Stimulated activated CD8-positive, alpha-beta memory T cell treated with anti-CD3 and anti-CD28 coated beads, Interleukin-12 subunit alpha, Interleukin-12 subunit beta, amount 100 ng/mL, for 24 hours (primary cell): ENCODE measurements around the gene CEP78.
"Not testable (repeated sequence)": the region's sequence is repeated elsewhere in the genome, so short reads cannot be mapped to it uniquely, and the experiment has no call there.

Source experiments
- DNase-seq: peaks from one replicate; pipeline ENCODE4 v3.0.0-alpha.2; 2020; ENCODE audit errors: extremely low read depth

The CEP78 gene, protein sequence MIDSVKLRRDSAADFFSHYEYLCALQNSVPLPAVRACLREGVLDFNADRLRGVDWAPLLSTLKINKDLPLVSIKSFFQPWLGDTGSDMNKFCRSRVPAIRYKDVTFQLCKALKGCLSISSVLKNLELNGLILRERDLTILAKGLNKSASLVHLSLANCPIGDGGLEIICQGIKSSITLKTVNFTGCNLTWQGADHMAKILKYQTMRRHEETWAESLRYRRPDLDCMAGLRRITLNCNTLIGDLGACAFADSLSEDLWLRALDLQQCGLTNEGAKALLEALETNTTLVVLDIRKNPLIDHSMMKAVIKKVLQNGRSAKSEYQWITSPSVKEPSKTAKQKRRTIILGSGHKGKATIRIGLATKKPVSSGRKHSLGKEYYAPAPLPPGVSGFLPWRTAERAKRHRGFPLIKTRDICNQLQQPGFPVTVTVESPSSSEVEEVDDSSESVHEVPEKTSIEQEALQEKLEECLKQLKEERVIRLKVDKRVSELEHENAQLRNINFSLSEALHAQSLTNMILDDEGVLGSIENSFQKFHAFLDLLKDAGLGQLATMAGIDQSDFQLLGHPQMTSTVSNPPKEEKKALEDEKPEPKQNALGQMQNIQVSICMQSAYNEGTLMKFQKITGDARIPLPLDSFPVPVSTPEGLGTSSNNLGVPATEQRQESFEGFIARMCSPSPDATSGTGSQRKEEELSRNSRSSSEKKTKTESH

DNA sequence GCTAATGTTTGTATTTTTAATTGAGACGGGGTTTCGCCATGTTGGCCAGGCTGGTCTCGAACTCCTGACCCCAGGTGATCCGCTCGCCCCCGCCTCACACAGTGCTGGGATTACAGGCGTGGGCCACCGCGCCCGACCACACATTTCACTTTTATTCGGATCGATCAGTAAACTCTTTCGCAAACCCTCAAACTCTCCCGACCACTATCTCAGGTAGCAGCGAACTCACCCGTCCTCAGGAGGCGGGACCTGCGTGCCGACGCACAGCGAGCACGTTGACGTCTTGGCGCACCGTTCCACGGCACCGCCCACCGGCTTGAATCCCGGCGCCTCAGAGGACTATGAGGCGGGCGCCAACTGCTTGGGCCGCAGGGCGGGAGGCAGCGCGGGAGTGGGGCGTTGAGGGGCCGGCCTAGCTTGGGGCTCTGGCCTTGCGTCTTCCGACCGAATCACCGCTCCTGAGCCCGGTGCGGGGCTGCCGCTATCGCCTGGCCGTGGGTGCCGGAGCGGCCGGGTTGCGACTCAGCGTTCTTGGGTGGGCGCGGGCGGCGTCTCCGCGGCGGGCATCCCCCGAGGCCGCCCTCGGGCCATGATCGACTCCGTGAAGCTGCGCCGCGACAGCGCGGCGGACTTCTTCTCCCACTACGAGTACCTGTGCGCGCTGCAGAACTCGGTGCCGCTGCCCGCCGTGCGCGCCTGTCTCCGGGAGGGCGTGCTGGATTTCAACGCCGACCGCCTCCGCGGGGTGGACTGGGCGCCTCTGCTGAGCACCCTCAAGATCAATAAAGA is at the start of gene CEP78:
Gene CEP78 (plus strand): TSS at position 314 of the 789 bp plus-strand sequence. CDS start 276 bp downstream, at position 590.
- DNase-seq: peak; percentile 79

DNA sequence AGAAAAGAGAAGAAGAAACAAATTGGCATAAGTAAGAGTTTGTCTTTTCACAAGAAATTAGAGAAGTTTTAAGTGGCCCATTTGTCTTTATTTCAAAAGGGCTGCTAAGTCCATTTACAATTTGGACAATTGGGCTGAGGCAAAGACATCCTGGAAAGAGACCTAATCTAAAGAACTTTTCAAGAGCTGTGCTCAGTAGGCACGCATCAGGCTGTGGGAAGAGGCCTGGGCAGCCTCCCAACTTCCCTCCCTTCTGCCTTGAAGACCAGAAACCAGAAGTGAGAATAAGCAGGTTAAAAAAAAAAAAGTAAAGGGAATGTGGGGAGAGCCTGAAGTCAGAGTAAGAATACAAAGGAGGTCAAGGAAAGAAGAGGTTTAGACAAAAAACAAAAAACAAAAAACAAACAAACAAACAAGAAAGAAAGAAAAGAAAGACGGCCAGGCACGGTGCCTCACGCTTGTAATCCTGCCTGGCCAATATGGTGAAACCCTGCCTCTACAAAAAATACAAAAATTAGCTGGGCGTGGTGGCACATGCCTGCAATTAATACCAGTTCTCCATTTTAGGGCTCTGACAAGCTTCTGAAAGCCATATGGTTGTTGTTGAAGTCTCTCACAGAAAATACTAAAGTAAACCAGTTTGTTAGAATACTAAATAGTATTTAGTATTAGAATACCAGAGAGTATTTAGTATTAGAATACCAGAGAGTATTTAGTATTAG is 48.0 kb upstream of the CEP78 start:
- no peak for DNase-seq

DNA sequence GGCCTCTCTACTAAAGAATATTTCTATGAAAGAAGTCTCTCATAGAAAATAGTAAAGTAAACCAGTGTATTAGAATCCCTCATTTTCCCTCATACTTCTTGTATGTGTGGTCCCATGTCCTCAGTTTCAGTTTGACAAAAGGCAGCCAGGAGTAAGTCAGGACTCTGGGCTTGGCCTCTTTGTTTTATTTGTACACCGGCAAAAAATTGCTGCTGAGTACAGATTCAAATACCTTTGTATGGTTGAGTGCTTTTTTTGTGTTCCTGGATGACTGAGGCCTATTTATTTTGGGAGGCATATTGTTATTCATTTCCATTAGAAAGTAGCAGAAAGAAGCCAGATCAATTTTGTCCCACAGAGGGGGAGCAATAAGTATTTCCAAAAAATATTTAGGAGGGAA is 47.3 kb upstream of the CEP78 start:
- no peak for DNase-seq

DNA sequence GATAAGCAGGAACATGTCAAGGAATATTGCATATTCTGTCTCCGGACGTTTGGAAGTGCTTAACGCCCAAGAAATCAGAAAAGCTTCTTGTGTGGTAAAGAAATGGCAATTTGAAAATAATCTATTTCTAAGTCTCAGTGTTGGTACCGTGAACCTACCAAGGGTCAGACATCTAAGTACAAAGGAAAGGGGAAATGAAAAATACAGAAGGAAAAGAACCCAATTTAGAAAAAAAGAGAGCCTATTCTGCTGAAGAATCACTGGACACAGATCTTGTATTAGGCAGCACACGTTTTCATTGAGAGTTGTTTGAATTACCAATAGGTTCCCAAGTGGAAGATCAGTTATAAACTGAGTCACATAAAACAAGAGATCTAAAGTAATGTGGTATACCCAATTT is 46.9 kb upstream of the CEP78 start:
- no peak for DNase-seq

DNA sequence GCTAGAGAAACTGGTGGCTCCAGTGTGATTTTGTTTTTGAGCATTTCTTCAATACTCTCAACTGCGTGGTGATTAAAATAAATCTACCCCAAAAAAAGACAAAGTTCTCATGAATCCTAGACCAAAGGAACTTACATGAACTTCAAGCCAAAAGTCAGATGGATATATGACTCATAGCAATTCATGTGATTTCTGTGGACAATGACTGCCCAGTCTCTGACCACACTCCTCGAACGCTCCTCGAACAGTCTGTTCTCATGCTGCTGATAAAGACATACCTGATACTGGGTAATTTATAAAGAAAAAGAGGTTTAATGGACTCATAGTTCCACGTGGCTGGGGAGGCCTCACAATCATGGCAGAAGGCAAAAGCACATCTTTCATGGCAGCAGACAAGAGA is 46.4 kb upstream of the CEP78 start:
- DNase-seq: no peak

DNA sequence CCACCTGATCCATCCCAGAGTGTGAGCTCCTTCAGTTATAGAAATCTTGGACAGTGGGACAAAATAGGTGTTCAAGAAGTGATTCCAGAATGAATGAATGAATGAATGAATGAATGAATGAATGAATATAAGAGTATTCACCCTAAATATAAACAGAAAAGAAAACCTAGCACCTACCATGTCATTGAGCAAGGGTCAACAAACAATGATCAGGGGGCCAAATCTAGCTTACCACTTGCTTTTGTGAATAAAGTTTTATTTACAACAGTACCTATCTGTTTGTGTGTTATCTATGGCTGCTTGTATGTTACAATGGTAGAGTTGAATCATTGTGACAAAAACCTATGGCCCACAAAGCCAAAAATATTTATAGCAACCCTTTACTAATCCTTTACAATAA is 43.9 kb upstream of the CEP78 start:
- DNase-seq: no peak

DNA sequence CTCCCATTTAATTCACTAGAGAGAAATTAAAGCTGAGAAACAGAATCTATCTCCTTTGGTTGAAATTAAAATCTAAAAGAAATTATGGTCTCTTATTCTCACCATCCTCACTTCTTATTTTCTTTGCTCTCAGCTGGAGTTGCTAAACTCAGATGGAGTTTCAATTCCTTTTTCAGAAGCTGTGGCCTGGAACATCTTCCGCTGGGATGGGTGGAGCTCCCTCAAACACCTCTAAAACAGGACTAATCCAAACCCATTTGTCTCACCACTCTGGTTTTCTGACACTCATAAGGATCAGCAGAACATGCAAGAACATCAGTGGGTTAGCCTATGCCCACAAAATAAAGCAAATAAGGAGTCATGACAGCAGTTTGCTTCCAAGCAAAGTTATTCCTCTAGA is 39.6 kb upstream of the CEP78 start:
- no peak for DNase-seq

DNA sequence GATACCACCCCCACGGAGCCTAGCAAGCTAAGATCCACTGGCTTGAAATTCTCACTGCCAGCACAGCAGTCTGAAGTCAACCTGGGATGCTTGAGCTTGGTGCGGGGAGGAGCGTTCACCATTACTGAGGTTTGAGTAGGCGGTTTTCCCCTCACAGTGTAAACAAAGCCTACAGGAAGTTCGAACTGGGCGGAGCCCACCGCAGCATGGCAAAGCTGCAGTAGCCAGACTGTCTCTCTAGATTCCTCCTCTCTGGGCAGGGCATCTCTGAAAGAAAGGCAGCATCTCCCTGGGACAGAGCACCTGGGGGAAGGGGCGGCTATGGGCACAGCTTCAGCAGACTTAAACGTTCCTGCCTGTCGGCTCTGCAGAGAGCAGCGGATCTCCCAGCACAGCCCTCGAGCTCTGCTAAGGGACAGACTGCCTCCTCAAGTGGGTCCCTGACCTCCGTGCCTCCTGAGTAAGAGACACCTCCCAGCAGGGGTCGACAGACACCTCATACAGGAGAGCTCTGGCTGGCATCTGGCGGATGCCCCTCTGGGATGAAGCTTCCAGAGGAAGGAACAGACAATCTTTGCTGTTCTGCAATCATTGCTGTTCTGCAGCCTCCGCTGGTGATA is 34.6 kb upstream of the CEP78 start:
- DNase-seq: peak; percentile 1

DNA sequence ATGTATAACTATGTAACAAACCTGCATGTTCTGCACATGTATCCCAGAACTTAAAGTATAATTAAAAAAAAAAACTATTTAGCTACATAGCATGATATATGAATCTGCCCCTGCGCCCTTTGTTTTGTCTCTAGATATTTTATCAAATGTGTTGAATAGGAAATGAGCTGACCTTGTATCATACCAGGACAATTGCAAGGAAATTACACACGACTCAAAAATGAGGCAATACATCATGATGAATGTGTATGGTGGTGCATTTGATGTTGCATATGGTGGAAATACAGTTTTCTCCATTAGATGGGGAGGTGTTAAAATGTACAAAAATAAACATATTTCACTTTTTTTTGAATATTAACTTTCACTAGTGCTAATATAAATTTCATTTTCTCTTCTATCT is 28.6 kb upstream of the CEP78 start:
- DNase-seq: no peak

DNA sequence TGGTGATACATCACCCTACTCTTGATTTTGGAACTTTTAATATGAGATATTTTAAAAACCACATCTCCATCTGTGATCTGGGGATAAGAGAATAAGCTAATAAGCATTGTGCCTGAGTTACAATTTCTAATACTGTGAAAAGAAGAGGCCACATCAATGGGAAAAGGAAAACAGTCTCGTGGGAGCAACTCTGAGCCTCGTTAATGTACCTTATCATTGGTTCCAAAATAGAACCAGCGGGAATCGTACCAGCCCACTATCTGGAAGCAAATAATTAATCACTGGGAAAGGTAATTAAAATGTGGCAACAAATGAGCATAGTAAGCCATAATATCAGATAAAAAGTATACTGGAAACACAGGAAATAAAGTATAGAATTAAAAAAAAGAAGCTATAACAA is 28.0 kb upstream of the CEP78 start:
- DNase-seq: no peak

DNA sequence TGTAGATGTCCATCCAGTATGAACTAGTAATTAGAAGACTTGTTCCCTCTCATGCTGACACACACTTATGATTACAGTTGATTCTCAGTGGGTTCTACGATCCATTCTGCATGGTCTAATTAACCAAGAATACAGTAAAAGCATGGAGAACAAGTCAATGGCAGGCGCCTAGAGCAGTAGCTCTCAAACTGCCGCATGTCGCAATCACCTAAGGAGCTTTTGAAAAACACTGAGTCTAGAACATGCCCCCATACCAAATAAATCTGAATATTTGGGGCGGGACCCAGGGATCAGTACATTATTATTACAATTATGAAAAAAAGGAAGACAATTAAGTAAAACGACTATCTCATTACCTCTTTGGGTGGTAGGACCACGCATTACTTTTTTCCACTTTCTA is 26.7 kb upstream of the CEP78 start:
- no peak for DNase-seq

DNA sequence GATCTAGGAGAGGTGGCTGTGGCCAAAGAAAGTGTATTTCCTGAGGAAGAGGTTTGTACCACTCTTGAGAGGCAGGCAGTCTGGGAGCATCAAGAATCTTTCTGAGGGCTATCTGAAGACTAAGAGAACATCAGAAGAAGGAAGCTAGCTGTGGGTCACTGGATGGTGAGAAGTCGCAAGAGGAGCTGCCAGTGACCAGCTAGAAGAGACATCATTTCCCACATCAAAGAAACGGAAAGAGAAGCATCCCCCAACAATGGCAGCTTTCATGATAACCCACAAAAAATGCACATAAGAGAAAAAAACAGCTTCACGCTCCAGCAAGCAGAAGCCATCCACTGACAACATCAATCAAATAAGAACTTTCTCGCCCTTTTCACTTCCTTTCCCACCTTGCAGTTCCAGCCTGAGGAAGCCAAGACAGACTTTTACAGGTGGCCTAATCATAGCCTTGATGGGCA is 25.0 kb upstream of the CEP78 start:
- no peak for DNase-seq

DNA sequence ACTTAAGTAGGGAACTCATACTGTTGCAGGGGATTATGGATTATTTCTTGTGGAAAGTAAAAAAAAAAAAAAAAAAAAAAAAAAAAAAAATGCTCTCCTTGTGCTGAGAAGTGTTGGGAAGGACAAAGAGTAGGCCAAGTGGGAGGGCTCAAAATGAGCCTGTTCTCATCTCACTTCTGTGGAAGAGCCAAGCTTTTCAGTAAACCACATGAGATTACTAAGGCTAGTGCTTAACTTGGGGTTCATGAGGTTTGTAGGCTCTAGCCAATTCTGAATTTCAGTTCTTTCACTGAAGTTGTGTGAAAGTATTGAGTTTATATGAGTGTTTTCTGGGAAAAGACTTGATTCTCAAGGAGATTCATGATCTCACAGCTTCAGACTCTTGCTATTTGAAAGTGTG is 23.0 kb upstream of the CEP78 start:
- no peak for DNase-seq

DNA sequence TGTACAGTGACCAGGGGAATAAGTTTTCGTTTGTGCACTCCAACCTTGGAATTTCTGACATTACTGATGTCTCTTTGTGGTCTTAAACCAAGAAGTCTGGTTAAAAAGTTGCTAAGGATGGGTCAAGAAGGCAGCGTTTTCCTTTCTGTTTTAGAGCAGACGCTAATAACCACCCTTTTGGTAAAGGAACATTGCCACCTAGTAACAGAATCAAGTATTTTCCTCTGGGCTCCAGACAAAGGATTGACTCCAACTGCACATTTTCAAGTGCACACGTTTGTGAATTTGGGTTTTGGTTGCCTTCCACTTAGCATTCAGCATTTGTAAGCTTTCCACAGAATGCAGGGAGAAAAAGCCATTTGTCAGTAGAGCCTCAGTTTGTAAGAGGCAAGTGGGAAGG is 22.2 kb upstream of the CEP78 start:
- no peak for DNase-seq

DNA sequence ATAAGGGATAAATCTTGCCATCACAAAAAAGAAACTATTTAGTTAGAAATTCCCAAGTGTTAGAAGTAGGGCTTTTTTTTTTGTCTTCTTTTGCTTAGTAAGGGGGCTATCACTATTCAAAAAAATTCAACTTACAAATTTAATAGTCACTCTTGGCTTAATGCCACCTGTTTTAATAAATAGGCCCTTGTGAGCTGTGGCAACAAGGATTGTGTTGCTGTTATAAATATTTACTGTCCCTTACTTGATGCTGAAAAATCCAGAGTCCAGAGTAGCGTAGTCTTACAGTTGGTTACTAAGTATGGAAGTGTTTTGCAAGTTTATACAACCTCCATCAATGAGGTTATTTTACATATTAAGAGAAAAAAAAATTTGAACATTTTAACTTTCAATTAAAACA is 21.4 kb upstream of the CEP78 start:
- no peak for DNase-seq

DNA sequence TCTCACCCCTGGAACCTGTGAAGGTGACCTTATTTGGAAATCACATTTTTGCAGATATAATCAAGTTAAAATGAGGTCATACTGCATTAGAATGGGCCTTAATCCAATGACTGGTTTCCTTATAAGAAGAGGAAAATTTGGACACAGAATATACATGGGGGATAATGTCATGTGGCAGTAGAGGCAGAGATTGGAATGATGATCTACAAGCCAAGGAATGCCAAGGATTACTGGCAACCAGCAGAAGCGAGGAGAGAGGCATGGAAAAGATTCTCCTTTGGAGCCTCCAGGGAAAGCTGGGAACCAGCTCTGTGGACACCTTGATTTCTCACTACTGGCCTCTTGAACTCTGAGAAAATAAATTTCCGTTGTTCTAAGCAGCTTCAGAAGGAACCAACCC is 20.2 kb upstream of the CEP78 start:
- no peak for DNase-seq

DNA sequence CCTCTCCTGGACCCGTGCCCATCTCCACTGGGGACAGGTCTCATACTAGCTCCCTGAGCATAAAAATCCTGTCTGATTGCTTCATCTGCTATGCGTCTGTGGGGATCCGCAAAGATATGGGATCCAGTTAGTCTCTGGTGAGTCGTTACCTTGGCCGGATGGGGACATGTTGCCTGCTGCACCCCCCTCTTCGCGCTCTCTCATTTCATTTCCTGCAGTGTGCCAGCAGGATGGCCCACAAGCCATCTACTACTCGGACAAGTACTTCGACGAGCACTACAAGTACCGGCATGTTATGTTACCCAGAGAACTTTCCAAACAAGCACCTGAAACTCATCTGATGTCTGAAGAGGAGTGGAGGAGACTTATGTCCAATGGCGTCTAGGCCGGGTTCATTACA is 17.0 kb upstream of the CEP78 start:
- no peak for DNase-seq

DNA sequence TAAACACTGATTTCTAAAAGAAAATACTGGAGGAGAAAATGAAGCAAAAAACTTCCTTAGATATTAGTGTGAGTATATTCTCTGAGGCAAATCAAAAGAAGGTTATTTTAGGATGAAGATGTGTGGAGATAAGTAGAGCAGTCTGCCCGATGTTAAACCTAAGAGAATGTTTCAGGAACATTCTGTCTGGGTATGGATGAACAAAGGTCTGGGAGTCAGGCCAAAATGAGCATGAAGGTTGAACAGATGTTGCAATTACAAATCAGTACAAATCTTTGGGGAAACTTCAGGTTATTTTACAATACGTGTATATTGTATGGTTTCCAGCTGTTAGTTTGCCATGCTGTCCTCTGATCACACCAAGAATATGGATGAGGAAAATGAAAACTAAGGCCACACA is 14.4 kb upstream of the CEP78 start:
- no peak for DNase-seq

DNA sequence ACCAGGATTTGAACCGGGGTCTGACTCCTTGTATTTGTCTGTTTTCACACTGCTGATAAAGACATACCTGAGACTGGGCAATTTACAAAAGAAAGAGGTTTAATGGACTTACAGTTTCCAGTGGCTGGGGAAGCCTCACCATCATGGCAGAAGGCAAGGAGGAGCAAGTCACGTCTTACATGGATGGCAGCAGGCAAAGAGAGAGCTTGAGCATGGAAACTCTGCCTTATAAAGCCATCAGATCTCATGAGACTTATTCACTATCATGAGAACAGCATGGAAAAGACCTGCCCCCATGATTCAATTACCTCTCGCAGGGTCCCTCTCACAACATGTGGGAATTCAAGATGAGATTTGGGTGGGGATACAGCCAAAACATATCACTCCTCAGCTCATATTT is 14.0 kb upstream of the CEP78 start:
- DNase-seq: not testable (repeated sequence)

DNA sequence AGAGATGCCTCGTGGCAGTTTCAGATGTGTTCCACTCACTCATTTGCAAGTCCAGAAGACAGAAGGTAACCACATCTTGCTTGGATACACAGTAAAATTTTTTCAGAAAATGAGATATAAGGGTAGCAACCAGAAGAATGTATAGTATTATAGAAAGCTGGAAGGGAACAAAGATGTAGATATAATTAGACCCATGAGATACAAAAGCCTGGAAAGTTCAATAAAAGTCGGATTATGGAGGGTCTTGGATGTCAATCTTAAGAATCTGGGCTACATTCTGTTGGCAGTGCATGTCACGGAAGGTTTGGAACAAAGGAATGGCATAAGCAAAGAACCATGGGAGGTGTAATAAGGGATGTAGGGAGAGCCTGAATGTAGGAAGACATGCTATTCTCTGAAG is 5.1 kb upstream of the CEP78 start:
- no peak for DNase-seq

DNA sequence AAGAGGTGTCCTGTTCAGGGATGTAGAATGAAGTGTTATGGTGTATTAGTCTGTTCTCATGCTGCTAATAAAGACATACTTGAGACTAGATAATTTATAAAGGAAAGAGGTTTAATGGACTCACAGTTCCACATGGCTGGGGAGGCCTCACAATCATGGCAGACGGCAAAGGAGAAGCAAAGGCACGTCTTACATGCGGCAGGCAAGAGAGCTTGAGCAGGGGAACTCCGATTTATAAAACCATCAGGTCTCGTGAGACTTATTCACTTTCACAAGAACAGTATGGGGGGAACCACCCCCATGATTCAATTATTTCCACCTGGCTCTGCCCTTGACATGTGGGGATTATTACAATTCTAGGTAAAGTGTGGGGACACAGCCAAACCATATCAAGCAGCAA is 3.4 kb upstream of the CEP78 start:
- DNase-seq: not testable (repeated sequence)
